HG03565 (cell line): ENCODE measurements around the gene IDH3B.
"Not testable (repeated sequence)": the region's sequence is repeated elsewhere in the genome, so short reads cannot be mapped to it uniquely, and the experiment has no call there.

ENCODE experiments used
- ATAC-seq: cut with Tn5 transposase; IDR thresholded peaks from one replicate; pipeline ENCODE4 v1.9.1; 2021; ENCODE audit warnings: mild to moderate bottlenecking, moderate library complexity; ENCODE audit not compliant: unreplicated experiment

The IDH3B gene

DNA sequence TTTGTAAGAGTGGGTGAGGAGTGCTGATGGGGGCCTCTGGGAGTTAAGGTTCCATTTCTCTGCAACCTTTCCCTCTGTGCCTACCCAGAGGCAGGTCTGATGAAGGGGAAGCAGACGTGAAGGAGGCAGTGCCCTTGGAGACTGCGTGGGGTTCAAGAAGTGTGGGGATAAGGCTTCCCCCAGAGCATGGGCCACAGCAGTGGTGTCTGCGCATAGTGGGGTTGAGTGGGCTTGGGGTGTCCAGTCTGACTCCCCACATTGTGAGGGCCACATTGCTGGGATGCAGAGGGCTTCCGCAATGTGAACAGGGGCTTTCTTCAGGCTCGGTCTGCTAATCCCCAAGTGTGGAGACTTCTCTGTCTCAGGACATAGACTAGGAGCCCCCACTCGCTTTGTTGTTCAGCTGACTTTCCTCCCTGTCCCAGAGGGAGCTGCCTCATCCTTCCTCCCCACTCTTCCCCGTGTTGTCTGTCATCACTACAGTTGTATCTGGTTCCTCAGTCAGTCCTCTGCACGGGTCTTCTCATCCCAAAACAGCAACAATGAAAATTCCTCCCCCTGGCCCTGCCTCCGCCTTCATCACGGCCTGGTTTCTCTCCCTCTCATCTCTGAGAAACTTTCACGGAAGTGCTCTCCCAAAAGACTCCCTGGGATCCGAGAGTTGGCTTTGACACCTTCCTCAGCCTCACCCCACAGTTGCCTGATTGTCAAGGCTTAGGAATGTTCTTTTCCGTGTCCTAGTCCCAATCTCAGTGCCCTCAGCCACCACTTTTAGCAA, 31.4 kb upstream of the IDH3B start:
- no peak for ATAC-seq

DNA sequence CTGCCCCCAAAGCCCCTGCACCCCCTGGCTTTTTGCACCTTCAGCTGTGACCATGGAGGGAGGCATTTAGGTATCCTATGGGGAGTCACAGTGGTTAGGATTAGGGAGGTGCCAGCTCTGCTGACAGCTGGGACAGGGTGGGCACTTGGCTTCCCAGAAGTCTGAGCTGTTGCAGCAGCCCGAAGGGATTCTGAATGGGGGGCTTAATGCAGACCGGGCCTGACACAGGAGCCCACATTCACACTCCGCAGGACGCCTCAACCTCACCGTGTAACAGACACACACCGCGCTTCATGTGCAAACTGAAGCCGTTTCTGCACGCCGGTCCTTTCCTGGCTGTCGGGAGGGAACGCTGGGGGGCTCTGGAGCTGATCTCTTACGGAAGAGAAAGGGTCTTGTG, 30.5 kb upstream of the IDH3B start:
- no peak for ATAC-seq

DNA sequence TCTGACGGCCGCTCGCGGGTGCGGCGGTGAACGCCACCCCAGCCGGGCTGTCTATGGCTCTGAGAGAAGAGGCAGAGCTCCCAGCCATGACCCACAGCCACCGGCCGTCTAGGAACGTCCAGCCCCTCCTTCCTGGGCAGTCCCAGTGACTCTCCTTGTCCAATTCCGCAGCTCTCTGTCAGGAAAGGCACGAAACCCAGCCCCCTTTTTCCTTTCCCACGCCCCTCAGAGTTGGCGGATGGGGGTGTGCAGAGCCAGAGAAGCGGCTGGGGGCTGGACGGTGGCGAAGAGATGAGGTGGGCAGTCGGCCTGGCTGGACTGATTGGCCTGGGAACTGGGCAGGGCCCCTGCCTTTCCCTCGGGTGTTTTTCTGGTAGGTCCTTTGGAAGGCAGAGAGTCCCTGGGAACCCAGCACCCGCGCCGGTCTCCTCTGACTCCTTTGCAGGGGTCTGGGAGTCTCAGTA, 30.0 kb upstream of the IDH3B start:
- no peak for ATAC-seq

DNA sequence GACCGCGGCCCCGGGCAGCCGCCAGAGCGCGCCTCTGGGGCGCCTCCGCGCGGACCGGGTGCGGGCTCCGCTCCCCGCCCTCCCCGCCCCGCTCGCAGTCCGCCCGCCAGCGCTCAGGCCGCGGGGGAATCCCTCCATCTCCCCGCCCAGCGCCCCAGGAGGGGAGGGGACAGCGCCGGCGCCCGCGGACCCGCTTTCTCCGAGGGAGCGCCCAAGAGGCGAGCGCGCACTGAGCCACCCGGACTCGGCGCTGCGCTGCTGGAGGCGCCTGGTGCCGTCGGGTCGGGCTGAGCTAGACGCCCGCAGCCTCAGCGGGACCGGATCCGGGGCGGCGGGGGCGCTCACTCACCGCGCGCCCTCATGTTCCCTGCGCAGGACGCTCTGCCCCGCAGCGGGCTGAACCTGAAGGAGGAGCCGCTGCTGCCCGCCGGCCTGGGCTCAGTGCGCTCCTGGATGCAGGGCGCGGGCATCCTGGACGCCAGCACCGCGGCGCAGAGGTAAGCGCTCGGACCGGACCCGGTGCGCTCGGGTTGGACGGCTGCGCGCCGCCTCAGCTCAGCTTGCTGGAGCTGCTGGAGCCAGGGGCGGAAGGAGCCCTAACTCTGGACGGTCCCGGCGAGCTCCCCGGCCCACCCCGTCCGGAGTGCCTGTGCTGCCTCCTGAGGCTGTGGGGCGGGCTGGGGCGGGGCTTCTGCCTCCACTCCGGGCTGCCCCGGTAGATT, 29.4 kb upstream of the IDH3B start:
- ATAC-seq: no peak

DNA sequence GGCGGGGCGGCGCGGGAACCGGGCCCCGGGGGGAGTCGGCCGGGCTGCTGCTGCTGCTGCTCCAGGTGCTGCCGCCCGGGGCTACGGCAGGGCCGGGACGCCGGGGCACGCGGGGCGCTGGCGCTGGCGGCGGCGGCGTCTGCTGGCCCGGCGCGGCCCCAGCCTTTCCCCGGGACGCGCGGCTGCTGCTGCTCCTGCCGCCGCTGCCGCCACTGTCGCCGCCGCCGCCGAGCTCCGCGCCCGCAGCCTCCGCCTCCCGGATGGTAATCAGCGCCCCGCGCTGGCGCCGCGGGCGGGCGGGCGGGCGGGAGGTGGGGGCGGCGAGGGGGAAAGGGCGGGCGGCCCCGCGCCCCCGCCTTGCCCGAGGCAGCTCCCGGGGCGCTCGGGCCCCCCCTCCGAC, 28.9 kb upstream of the IDH3B start:
- no peak for ATAC-seq

GRCh38 chr20:2692036-2692885, 28.2 kb upstream of the IDH3B start, which contains the start of gene EBF4:
Gene EBF4, plus strand, starts transcription at chr20:2692780. Its CDS starts 866 bp downstream, at chr20:2693646.
- ATAC-seq: no peak

DNA sequence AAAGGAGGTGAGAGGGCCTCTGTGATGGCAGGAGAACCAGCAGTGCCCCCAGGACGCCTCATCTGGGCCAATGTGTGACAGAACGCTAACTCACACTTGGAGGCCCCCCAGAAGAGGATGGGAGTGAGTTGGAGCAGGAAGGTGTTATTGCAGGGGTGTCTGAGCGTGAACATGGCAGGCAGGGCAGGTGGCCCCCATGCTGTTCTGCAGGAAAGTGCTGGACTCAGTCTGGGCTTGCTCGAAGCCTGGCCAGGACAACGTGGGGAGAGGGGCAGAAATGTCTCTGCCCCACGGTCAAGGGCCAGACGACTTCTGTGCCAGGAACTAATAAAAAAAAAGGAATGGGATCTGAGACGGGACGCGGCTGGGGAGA, 27.6 kb upstream of the IDH3B start:
- no peak for ATAC-seq

DNA sequence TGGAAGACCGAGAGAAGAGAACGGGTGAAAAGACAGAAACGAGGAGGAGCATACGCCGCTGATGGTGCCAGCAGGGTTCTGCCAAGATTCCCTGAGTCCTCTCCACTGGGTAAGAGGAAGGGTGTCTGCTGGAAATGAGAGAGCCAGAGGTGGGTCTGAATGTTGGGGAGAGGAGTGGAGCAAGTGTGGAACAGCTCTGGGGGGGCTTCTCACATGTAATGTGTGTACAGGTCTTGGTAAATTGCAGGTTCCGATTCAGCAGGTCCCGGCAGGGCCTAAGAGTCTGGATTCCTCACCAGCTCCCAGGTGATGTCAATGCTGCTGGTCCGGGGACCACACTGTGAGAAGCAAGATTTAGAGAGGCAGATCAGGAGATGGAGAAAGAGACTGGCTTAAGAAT, 27.1 kb upstream of the IDH3B start:
- ATAC-seq: no peak

DNA sequence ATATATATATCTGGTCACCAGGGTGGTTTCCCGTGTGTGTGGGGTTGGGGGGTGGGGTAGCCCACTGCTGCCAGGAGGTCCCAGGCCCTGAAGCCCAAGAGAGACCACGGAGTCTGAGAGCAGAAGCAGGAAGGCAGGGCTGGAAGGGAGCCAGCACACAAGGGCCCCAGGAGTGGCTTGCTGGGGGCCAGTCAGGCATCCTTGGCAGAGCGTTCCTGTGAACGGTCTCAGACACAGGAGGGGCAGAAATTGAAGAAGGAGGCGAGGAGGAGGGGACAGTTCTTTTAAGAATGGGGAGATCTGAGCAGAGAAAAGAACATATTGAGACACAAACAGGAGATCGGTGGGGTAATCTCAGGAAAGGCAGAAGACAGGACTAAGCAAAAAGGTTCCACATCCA, 26.7 kb upstream of the IDH3B start:
- ATAC-seq: no peak

- ATAC-seq: no peak
Measured at GRCh38 chr20:2690213-2690612, 26.2 kb upstream of the IDH3B start.

- no peak for ATAC-seq
Measured at GRCh38 chr20:2688041-2688591, 24.1 kb upstream of the IDH3B start.

DNA sequence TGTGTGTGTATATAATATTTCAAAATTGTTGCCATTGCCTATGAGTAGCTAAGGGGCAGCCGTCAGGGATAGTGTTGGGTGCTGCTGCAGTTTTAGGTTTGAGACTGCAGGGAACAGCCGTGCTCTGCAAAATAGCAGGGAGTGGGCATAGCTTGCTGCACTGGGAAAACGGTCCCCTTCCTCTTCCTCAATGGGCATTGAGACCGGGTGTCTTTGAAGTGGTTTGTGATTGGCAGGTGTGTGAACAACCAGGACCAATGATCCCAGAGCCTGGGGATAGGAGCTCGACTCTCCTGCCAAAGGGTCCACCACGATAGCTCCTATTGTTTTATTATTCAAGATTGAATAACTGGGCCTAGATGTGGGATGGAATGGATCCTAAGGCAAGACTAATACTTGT, 23.5 kb upstream of the IDH3B start:
- no peak for ATAC-seq

DNA sequence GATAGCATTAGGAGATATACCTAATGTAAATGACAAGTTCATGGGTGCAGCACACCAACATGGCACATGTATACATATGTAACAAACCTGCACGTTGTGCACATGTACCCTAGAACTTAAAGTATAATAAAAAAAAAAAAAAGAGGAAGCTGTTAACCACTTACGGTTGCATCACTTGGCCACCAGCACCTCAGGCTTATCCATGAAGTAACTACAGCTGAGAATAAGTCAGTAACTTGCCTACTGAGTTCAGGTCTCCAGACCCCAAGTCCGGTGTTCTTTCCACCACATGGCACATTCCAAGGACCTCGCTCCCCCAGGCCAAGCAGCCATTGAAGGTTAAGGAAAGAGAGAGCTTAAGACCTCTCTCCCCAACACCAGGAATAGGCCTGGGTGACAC, 20.8 kb upstream of the IDH3B start:
- not testable (repeated sequence) for ATAC-seq

DNA sequence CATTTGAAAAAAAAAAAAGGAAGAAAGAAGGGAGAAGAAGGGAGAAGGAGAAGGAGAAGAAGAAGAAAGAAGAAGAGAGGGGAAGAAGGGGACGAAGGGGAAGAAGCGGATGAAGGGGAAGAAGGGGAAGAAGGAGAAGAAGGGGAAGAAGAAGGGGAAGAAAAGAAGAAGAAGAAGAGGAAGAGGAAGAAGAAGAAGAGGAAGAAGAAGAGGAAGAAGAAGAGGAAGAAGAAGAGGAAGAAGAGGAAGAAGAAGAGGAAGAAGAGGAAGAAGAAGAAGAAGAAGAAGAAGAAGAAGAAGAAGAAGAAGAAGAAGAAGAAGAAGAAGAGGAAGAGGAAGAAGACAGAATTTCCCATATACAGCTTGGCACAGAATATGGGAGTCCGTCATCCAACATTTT, 18.0 kb upstream of the IDH3B start:
- not testable (repeated sequence) for ATAC-seq

DNA sequence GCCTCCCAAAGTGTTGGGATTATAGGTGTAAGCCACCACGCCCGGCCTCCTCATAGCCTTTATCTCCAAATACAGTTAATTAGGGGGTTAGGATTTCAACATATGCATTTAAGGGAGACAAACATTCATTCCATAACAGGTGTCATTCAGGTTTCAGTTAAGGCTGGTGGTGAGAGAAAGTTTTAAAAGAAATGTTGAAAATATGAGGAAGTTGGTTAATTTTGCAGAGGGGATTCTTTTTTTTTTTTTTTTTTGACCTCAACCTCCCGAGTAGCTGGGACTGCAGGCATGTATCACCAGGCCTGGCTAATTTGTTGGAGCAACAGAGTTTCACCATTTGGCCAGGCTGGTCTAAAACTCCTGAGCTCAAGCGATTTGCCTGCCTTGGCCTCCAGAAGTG, 16.0 kb upstream of the IDH3B start:
- ATAC-seq: no peak

- ATAC-seq: no peak
Measured at GRCh38 chr20:2673453-2673852, 9.4 kb upstream of the IDH3B start.

DNA sequence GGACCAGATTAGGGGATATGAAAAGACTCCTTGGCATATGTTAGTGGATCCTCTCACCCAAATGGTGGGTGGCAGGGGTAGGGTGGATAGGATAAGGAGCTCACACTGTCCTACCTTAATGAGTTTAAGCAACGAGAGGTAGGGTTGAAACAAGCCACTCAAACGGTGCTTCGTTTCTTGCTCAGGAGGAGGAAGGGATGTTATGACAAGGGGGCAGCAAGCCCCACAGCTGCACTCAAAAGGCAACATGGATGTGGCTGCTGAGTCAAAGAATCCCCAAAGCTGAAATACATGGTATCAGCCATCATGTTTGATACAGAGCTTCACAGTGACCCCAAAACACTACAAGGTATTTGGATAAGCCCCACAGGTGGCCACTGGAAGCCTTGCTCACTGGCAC, 8.4 kb upstream of the IDH3B start:
- ATAC-seq: no peak

GRCh38 chr20:2671977-2672376, 8.0 kb upstream of the IDH3B start:
- no peak for ATAC-seq

DNA sequence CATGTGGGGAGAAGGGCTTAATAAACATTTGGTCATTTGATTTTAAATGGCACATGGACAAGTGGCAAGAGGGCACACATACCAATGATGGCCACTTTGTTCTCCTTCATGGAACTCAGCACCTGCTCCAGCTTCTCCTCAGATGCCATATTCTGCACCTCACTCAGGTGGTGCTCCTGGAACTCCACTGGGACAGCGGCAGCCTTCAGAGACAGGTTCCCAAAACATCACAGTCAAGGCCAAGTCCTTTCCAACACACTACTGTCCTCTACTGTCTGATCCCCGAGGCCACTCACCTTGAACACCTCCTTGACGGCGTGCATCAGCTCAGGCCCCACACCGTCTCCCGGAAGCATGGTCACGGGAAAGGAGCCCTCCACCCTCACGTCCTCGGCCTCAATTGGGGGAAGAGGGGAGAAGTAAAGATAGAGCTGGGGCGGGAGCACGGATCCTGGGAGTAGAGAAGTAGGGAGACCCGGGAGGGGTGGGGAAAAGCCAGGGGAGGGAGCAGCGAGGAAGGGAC, 591 bp downstream of the IDH3B start:
- ATAC-seq: no peak

GRCh38 chr20:2659547-2659946, 4.5 kb downstream of the IDH3B start:
- no peak for ATAC-seq
